ENCODE results near the gene CHD6.

- no peak for TF ChIP-seq POLR2AphosphoS5 (IDR thresholded peaks at IDR 0.05; ENCODE audit: low read depth, low read length)
- TF ChIP-seq POLR2A (IDR thresholded peaks at IDR 0.05; ENCODE audit: low read depth, low read length) = no peak
- TF ChIP-seq POU2F2 (IDR thresholded peaks at IDR 0.05; ENCODE audit: low read depth, low read length) = no peak
Measured at GRCh38 chr20:41657655-41658054, 39.5 kb upstream of the CHD6 start.

All from GM12891 (cell line).